Coronary artery (tissue), 2 donors: Measurements from ENCODE around the gene CD37.
A peak's percentile ranks its signal among the peaks of the same experiment; 100 is the strongest.
"Not testable (repeated sequence)": the region's sequence is repeated elsewhere in the genome, so short reads cannot be mapped to it uniquely, and the experiment has no call there.

Experiments used
- DNase-seq: peaks from one replicate; pipeline ENCODE4 v3.0.0-alpha.2; 2017; ENCODE audit warnings: low spot score
- H3K27ac ChIP-seq, 2 donors: fragments of 200-600 bp; sonication (generic); one replicate each; pipeline ENCODE4 v1.5.1; 2016 to 2019
- H3K4me3 ChIP-seq: fragments of 200-600 bp; sonication (generic); 2 replicates; pipeline ENCODE4 v1.5.1; 2016; ENCODE audit warnings: mild to moderate bottlenecking, moderate library complexity
- TF ChIP-seq, protein P1 (sequence below): fragments of 200-600 bp; sonication (generic); IDR thresholded peaks from one replicate; pipeline ENCODE4 v1.5.1; 2019; ENCODE audit warnings: antibody characterized with exemption

Gene CD37, protein sequence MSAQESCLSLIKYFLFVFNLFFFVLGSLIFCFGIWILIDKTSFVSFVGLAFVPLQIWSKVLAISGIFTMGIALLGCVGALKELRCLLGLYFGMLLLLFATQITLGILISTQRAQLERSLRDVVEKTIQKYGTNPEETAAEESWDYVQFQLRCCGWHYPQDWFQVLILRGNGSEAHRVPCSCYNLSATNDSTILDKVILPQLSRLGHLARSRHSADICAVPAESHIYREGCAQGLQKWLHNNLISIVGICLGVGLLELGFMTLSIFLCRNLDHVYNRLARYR

GRCh38 chr19:49335071-49335783 lies at the start of gene CD37:
Gene CD37, plus strand, starts transcription at chr19:49335406. Its CDS starts 135 bp downstream, at chr19:49335541.
- peak within 1 kb of the TSS; percentile 55 for H3K4me3 ChIP-seq
- H3K27ac ChIP-seq, result peak within 1 kb of the TSS in 1 of 2 donors; percentile 43
- DNase-seq, result peak; percentile 75

GRCh38 chr19:49287141-49287770 lies 48.0 kb upstream of the CD37 start:
- TF ChIP-seq, protein P1, sequence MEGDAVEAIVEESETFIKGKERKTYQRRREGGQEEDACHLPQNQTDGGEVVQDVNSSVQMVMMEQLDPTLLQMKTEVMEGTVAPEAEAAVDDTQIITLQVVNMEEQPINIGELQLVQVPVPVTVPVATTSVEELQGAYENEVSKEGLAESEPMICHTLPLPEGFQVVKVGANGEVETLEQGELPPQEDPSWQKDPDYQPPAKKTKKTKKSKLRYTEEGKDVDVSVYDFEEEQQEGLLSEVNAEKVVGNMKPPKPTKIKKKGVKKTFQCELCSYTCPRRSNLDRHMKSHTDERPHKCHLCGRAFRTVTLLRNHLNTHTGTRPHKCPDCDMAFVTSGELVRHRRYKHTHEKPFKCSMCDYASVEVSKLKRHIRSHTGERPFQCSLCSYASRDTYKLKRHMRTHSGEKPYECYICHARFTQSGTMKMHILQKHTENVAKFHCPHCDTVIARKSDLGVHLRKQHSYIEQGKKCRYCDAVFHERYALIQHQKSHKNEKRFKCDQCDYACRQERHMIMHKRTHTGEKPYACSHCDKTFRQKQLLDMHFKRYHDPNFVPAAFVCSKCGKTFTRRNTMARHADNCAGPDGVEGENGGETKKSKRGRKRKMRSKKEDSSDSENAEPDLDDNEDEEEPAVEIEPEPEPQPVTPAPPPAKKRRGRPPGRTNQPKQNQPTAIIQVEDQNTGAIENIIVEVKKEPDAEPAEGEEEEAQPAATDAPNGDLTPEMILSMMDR, result no peak

More at GRCh38 chr19:49335071-49335783, at the start of gene CD37:
- TF ChIP-seq, protein P1, result no peak

DNA sequence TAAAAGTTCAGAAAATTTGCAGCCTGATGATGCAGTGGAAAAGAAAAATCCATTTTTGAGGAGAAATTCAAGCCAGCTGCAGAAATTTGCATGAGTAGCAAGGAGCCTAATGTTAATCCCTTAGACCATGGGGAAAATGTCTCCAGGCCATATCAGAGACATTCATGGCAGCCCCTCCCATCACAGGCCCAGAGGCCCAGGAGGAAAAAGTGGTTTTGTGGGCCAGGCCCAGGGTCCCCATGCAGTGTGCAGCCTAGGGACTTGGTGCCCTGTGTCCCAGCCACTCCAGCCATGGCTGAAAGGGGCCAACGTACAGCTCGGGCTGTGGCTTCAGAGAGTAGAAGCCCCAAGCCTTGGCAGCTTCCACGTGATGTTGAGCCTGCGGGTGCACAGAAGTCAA lies 47.0 kb upstream of the CD37 start:
- H3K27ac ChIP-seq, DNase-seq, H3K4me3 ChIP-seq: not testable (repeated sequence)

More at GRCh38 chr19:49287141-49287770, 48.0 kb upstream of the CD37 start:
- H3K4me3 ChIP-seq, result no peak overlapping the region
- H3K27ac ChIP-seq, result no peak overlapping the region
- DNase-seq, result no peak

DNA sequence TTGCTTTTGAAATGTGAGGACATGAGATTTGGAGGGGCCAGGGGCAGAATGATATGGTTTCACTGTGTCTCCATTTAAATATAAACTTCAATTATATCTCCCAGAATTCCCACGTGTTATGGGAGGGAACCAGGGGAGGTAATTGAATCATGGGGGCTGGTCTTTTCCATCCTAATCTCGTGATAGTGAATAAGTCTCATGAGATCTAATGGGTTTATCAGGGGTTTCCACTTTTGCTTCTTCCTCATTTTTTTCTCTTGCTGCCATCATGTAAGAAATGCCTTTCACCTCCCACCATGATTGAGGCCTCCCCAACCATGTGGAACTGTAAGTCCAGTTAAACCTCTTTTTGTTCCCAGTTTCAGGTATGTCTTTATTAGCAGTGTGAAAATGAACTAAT lies 45.9 kb upstream of the CD37 start:
- DNase-seq, H3K4me3 ChIP-seq, H3K27ac ChIP-seq: not testable (repeated sequence)

DNA sequence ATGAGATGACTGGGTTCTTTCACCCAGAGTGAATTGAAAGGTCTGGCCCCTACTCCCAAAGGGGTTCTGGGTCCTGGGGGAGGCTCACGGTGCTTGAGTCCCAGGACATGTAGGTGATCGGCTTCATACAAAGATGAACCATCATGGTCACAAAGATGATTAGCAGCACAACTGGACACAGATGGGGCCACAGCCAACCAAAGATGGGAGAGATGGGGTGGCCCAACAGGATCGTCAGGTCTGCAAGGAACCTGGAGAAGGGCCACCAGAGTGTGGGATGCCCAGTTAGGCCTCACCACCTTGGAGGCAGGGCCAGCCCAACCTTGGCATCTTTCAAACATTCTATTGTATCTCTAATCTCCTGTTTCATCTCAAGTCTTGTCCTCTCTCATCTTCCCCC lies 44.7 kb upstream of the CD37 start:
- no peak for DNase-seq
- H3K4me3 ChIP-seq, result no peak overlapping the region
- TF ChIP-seq, protein P1, result no peak
- H3K27ac ChIP-seq, result no peak overlapping the region

GRCh38 chr19:49294401-49294800 lies 40.8 kb upstream of the CD37 start:
- Histone ChIP-seq H3K27ac (no peak overlapping the region), H3K4me3 (no peak overlapping the region)
- TF ChIP-seq, protein P1, result no peak
- DNase-seq, result no peak

DNA sequence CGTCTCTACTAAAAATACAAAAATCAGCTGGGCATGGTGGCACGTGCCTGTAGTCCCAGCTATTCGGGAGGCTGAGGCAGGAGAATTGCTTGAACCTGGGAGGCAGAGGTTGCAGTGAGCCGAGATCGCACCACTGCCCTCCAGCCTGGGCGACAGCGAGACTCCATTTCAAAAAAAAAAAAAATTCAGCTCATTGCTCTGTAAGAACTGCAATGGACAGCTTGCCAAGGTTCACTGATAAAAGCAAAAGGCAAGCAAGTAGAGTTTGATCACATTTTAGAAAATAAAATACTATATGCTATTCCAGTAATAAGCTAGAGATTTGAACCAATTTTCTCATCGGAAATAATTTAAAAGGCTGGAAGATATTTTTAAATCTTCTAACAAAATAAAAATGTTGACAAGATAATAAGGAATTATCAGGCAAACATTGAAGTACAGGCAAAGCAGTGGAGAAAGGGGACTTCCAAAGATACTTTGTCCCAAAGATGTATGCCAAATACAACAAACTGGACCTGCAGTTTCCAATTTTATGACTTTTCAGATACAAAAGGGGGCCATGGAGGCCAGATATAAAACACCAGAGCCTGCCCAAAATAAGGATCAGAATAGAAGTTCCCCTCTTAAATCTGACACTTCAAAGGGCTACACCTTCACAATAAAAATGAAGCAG lies 39.9 kb upstream of the CD37 start:
- Histone ChIP-seq H3K27ac (no peak overlapping the region), H3K4me3 (no peak overlapping the region)
- TF ChIP-seq, protein P1, result no peak
- no peak for DNase-seq
